GM06990 (cell line): ENCODE data around the gene CSTF2T.

Source experiments
- DNase-seq: peaks from one replicate; pipeline ENCODE4 v3.0.0-alpha.2; 2011; ENCODE audit not compliant: insufficient read length; ENCODE audit errors: extremely low read depth
- H3K27me3 ChIP-seq: replicated peaks from 2 replicates; pipeline ENCODE4 v1.6.0; 2011; ENCODE audit warnings: low read length; ENCODE audit not compliant: control insufficient read depth, insufficient read depth
- H3K36me3 ChIP-seq: 2 replicates; pipeline ENCODE4 v1.5.1; 2011; ENCODE audit warnings: low read length; ENCODE audit not compliant: control insufficient read depth, insufficient read depth
- H3K4me3 ChIP-seq: replicated peaks from 2 replicates; pipeline ENCODE4 v1.5.1; 2011; ENCODE audit warnings: low read depth, mild to moderate bottlenecking, control low read depth, low read length
- CTCF ChIP-seq: IDR thresholded peaks from 2 replicates; pipeline ENCODE4 v1.5.1; 2011; ENCODE audit warnings: low read length, control low read depth, mild to moderate bottlenecking, inconsistent platforms; ENCODE audit not compliant: insufficient read depth, poor library complexity, severe bottlenecking

The CSTF2T gene

GRCh38 chr10:51699475-51700227 lies at the start of gene CSTF2T:
TSS of gene CSTF2T (minus strand) at chr10:51699595. CDS start at chr10:51699549, 46 bp downstream.
- Histone ChIP-seq H3K27me3 (no peaks in the 10 kb centered on the region), H3K4me3 (peak within 1 kb of the TSS; percentile 89), H3K36me3 (peaks cover 4% of the 10 kb centered on the region)
- no peak for TF ChIP-seq CTCF
- DNase-seq = peak; percentile 82

GRCh38 chr10:51748959-51749358 lies 49.6 kb upstream of the CSTF2T start:
- no peak for DNase-seq
- no peak overlapping the region for H3K4me3 ChIP-seq
- H3K36me3 ChIP-seq = no peaks in the 10 kb centered on the region
- no peaks in the 10 kb centered on the region for H3K27me3 ChIP-seq
- no peak for TF ChIP-seq CTCF

- no peak for DNase-seq
- H3K4me3 ChIP-seq = no peak overlapping the region
- no peak for TF ChIP-seq CTCF
- no peaks in the 10 kb centered on the region for H3K27me3 ChIP-seq
- no peaks in the 10 kb centered on the region for H3K36me3 ChIP-seq
Observed at GRCh38 chr10:51747216-51747615, 47.8 kb upstream of the CSTF2T start.

- TF ChIP-seq CTCF = no peak
- Histone ChIP-seq H3K4me3 (no peak overlapping the region), H3K27me3 (no peaks in the 10 kb centered on the region), H3K36me3 (no peaks in the 10 kb centered on the region)
- no peak for DNase-seq
Observed at GRCh38 chr10:51745397-51745796, 46.0 kb upstream of the CSTF2T start.

- H3K4me3 ChIP-seq = no peak overlapping the region
- H3K27me3 ChIP-seq = no peaks in the 10 kb centered on the region
- DNase-seq = no peak
- TF ChIP-seq CTCF = no peak
- H3K36me3 ChIP-seq = no peaks in the 10 kb centered on the region
Observed at GRCh38 chr10:51744235-51745000, 45.0 kb upstream of the CSTF2T start.
